NCI-H2227 treated with DMSO at 0.1 percent for 48 hours (cell line): ENCODE results near the gene NEK10.

Source experiments
- DNase-seq: peaks from one replicate; lab custom pipeline; 2025; lab: John Stamatoyannopoulos, UW

Gene NEK10

GRCh38 chr3:27108322-27108721 lies 260.9 kb downstream of the NEK10 start:
- no peak for DNase-seq

GRCh38 chr3:27105904-27106303 lies 263.3 kb downstream of the NEK10 start:
- no peak for DNase-seq

GRCh38 chr3:27097182-27097581 lies 272.0 kb downstream of the NEK10 start:
- DNase-seq, result no peak

- no peak for DNase-seq
Observed at GRCh38 chr3:27095553-27096222, 273.5 kb downstream of the NEK10 start.

DNA sequence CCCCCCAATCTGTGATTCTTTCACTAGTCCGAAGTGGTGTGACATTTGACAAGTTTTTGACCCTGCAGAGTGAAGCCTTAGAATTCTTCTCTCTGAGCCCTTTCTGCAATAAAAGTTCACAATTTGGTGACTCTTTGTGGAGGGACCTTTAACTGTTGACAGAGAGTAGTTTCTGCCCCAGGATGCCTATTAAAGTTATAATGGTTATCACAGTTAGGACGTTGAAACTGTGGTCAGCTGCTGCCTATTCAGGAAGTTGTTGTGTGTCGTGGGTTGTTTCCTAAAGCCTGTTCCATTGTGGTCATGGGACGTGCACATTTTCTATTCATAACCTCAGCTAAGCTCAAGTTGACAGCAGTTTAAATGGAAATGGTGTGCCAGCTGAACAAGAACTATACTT lies 274.5 kb downstream of the NEK10 start:
- no peak for DNase-seq

- DNase-seq, result no peak
Observed at GRCh38 chr3:27093771-27094170, 275.4 kb downstream of the NEK10 start.

GRCh38 chr3:27090275-27091041 lies 278.7 kb downstream of the NEK10 start:
- DNase-seq, result no peak

- DNase-seq, result no peak
Observed at GRCh38 chr3:27089645-27090044, 279.5 kb downstream of the NEK10 start.

- DNase-seq, result no peak
Observed at GRCh38 chr3:27089068-27089467, 280.1 kb downstream of the NEK10 start.

GRCh38 chr3:27085829-27086730 lies 283.1 kb downstream of the NEK10 start:
- no peak for DNase-seq

DNA sequence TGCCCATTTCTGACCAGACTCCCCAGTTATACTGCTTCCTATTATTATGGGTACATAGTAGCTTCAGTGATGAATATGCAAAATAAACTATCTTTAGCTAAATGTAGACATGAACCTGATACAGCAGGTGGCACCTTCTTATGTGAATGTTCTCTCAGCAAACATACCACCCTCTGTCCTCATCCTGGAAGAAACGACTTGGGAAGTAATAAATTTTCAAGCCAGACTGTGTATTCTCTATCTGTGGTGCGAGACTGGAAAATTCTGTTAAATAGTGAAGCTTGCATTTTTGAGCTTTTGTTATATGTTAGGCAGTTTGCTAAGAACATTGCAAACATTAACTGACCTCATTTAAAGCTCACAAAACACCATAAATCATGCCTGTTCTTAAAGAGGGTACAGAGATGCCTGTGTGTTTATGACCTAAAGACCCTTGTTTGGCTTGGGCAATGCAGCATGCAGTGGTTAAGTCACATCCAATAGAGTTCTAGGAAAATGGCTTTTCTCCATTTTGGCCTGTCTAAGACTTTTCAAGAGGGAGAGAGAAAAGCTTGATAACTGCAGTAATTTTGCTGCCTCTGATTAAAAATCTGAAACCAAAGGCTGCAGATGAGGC lies 287.1 kb downstream of the NEK10 start:
- DNase-seq, result no peak

GRCh38 chr3:27081566-27081965 lies 287.6 kb downstream of the NEK10 start:
- no peak for DNase-seq

DNA sequence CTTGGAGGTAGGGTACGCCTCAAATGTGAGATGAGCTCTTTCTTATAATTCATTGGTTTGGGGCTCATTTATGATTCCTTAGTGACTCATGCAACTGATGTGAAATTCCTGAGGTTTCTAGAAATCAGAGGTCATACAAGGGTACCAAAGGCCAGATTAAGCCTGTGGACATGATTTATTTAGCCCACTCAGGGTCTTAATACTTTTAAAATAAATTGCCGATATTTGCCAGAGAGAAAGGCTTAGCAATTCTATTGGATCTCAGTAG lies 289.0 kb downstream of the NEK10 start:
- DNase-seq, result no peak

- DNase-seq, result no peak
Observed at GRCh38 chr3:27079427-27080257, 289.5 kb downstream of the NEK10 start.

DNA sequence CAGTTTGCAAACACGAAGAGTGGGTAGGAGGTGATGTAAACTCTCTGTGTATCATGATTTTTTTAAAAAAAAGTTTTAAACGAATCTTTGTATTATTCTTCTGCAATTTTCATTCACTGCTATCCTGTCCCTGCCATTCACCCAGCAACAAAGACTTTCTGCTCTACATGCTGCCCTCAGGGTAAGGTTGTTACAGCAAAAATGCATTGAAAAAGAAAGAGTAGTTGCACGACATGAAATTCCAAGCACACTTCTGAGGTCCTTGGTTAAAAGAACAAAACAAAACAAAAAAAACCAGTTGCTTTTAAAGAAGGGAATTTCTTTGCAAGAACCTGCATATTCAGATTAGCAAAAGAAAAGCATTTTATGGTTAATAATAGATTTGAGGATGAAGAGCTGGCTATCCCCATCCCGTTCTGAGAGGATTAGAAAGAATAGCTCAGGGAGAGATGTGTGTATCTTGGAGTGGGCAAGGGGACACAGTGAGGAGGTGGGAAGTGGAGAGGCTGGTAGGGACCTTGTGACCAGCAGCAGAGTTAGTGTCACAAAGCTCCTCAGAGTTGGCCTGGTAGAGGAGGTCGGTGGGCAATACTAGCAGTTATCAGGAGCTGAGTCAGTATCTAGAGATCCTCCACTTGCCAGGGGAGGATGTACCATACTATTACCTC lies 290.8 kb downstream of the NEK10 start:
- no peak for DNase-seq

- no peak for DNase-seq
Observed at GRCh38 chr3:27076815-27077630, 292.2 kb downstream of the NEK10 start.

- DNase-seq, result no peak
Observed at GRCh38 chr3:27074914-27075313, 294.3 kb downstream of the NEK10 start.

GRCh38 chr3:27073912-27074311 lies 295.3 kb downstream of the NEK10 start:
- DNase-seq, result no peak

DNA sequence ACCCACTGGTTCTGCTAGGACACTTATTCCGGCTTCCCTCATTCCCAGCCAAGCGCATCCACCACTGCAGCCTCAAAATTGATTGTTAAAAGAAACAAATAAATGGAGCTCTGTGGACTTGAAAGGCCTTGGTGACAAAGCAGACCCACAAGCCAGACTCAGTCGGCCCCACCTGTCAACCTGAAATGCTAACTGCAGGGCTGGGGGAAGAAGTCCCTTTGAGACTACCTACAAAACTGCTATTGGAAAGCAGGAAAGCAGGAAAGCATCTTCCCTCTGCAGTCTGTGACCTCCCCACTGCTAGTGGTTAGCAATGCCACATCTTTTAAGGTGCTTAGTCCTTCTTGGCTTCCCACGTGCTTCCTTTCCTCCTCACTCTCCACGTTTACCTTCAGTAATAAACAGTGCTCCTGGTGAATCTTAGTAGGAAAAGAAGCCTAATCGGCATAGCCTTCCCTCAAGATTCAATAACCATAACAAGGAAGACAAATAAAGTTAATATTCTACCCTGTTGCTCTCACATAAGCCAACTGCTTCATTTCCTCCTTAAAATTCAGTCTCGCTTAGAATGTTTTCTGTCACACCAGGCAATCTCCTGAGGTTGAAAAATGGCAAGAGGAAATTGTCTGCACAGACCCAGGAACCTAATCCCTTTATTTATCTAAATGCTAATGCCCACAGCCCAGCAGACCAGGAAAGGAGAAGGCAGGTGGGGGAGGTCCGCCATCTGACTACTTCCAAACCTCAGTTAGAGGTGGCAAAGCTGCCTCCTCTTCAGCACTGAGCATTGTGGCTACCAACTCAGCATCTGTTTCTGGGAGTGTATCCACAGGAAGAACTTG lies 296.2 kb downstream of the NEK10 start:
- no peak for DNase-seq
